Measurements from ENCODE around the gene MTHFD2. TPM values are rescaled to one million over a fixed set of nuclear protein-coding genes. Genes with fewer than 3 reads are reported as not detected.

The MTHFD2 gene
- total RNA-seq, 4 donors from 2014 or later = 15.1 to 24.8 (median 16.2) TPM

GRCh38 chr2:74255660-74256213 is 57.3 kb downstream of the MTHFD2 start:
- Histone ChIP-seq H3K36me3 (no peaks in the 10 kb centered on the region), H3K27me3 (no peaks in the 10 kb centered on the region), H3K9me3 (no peaks in the 10 kb centered on the region), H3K4me3 (no peak overlapping the region), H3K4me1 (no peaks in the 10 kb centered on the region), H3K27ac (no peak overlapping the region)
- no peak for DNase-seq
- TF ChIP-seq, protein P1, sequence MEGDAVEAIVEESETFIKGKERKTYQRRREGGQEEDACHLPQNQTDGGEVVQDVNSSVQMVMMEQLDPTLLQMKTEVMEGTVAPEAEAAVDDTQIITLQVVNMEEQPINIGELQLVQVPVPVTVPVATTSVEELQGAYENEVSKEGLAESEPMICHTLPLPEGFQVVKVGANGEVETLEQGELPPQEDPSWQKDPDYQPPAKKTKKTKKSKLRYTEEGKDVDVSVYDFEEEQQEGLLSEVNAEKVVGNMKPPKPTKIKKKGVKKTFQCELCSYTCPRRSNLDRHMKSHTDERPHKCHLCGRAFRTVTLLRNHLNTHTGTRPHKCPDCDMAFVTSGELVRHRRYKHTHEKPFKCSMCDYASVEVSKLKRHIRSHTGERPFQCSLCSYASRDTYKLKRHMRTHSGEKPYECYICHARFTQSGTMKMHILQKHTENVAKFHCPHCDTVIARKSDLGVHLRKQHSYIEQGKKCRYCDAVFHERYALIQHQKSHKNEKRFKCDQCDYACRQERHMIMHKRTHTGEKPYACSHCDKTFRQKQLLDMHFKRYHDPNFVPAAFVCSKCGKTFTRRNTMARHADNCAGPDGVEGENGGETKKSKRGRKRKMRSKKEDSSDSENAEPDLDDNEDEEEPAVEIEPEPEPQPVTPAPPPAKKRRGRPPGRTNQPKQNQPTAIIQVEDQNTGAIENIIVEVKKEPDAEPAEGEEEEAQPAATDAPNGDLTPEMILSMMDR (IDR thresholded peaks at IDR 0.05) = no peak
- no peak for TF ChIP-seq POLR2A (IDR thresholded peaks at IDR 0.05)

DNA sequence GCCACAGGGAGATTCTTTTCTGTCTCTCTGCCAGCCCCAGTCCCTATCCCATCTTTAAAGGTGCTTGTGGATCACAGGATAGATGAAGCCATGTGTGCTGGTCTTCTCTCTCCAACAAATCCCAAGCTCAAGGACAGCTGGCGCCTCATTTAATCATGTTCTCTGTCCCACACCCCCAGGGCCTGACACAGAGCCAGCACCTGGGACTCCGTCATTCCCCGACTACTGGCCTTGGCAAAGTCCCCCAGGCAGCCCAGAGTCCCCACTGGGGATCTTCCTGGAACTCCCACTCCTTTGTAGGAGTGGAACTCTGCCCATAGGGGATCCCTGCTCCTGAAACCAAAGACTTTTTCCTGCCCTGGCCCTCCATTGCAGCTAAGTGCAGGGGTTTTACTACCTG is 60.8 kb downstream of the MTHFD2 start:
- Histone ChIP-seq H3K4me1 (no peaks in the 10 kb centered on the region), H3K27me3 (no peaks in the 10 kb centered on the region), H3K9me3 (no peaks in the 10 kb centered on the region), H3K27ac (no peak overlapping the region), H3K4me3 (no peak overlapping the region), H3K36me3 (no peaks in the 10 kb centered on the region)
- TF ChIP-seq, protein P1 (IDR thresholded peaks at IDR 0.05) = no peak
- no peak for TF ChIP-seq POLR2A (IDR thresholded peaks at IDR 0.05)
- no peak for DNase-seq

- Histone ChIP-seq H3K9me3 (no peaks in the 10 kb centered on the region), H3K27me3 (no peaks in the 10 kb centered on the region), H3K27ac (no peak overlapping the region), H3K4me1 (no peaks in the 10 kb centered on the region), H3K4me3 (no peak overlapping the region), H3K36me3 (no peaks in the 10 kb centered on the region)
- DNase-seq = no peak
- TF ChIP-seq, protein P1 (IDR thresholded peaks at IDR 0.05) = no peak
- no peak for TF ChIP-seq POLR2A (IDR thresholded peaks at IDR 0.05)
These were observed 61.3 kb downstream of the MTHFD2 start for GRCh38 chr2:74259733-74260132.

- no peak for DNase-seq
- Histone ChIP-seq H3K27me3 (no peaks in the 10 kb centered on the region), H3K9me3 (no peaks in the 10 kb centered on the region), H3K27ac (no peak overlapping the region), H3K4me3 (no peak overlapping the region), H3K4me1 (no peaks in the 10 kb centered on the region), H3K36me3 (no peaks in the 10 kb centered on the region)
- no peak for TF ChIP-seq POLR2A (IDR thresholded peaks at IDR 0.05)
- TF ChIP-seq, protein P1 (IDR thresholded peaks at IDR 0.05) = no peak
These were observed 62.1 kb downstream of the MTHFD2 start for GRCh38 chr2:74260495-74260894.

DNA sequence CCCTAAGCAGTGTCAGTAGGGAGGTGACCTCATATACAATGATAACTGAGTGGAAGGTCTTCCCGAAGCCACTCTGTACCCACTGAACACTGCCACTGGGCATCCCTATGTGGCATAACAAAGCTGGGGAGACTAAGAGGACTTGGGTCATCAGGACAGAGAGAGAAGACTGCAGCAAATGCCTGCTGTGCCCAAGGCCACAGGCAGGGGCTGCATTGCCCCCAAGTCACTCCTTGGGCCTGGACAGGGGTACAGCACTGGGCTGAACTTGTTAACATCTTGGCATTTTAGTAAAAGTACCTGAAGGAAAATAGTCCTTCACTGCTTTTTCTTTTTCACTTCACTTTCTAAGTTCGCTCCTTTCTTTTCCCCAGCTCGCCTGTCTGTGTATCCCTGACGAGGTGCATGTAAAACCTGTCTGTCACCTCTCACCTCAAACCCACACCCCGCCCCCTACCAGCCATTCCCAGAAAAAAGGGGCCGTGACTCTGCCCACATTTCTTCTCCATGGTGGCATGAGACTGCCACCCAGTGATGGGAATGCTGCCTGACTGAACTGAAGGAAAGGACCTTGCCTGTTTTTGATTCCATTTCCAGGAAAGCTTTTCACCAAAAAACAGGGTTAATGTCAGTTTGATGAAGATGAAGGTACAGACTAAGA is 62.9 kb downstream of the MTHFD2 start:
- Histone ChIP-seq H3K9me3 (no peaks in the 10 kb centered on the region), H3K27me3 (no peaks in the 10 kb centered on the region), H3K4me3 (no peak overlapping the region), H3K27ac (no peak overlapping the region), H3K36me3 (no peaks in the 10 kb centered on the region), H3K4me1 (no peaks in the 10 kb centered on the region)
- TF ChIP-seq, protein P1 (IDR thresholded peaks at IDR 0.05) = peak in 3 of 6 experiments; percentile 15 to 39 (median 28)
- no peak for TF ChIP-seq POLR2A (IDR thresholded peaks at IDR 0.05)
- peak in 1 of 3 donors; percentile 18 for DNase-seq

All from Peyer's patch (tissue), 4 donors.